Skeletal muscle cell (primary cell): Measurements from ENCODE around the gene MR1.
A peak's percentile ranks its signal among the peaks of the same experiment; 100 is the strongest.

Source experiments
- DNase-seq: peaks from one replicate; pipeline ENCODE4 v3.0.0-alpha.2; 2010; ENCODE audit warnings: low read depth
- H3K4me3 ChIP-seq: 2 replicates; pipeline ENCODE4 v1.5.1; 2011; ENCODE audit warnings: low read depth, mild to moderate bottlenecking, control low read depth, low read length, moderate library complexity

The MR1 gene

DNA sequence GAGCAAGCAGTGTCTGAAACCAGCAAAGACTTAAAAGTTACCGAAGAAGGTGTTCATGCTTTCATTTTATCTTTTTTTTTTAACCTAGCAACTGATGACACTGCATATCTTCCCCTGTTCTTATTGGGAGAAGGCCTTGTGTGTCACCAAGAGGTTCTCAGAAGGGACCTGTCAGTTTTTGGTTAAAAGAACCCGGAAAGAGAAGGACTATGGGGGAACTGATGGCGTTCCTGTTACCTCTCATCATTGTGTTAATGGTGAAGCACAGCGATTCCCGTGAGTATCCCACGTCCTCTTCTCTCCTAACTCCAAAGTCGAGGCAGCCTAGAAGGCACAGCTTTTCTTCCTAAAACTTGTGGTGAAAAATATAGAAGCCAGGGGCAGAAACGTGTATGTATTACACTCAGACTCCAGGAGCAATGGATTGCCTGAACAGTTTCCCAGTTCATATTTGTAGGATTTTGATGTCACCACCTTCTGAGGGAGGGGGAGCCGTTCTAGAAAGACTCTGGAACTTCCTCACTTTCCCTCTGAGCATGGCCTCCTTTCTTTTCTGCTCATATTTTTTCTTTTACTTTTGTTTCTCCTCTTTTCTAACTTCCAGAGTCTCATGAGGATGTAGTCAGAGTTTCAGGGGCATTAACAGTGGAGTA is at the start of gene MR1:
Gene MR1, plus strand, starts transcription at position 185 of the 653 bp plus-strand sequence. Its CDS starts 25 bp downstream, at position 210.
- H3K4me3 ChIP-seq = peak within 1 kb of the TSS; percentile 33
- DNase-seq = no peak

DNA sequence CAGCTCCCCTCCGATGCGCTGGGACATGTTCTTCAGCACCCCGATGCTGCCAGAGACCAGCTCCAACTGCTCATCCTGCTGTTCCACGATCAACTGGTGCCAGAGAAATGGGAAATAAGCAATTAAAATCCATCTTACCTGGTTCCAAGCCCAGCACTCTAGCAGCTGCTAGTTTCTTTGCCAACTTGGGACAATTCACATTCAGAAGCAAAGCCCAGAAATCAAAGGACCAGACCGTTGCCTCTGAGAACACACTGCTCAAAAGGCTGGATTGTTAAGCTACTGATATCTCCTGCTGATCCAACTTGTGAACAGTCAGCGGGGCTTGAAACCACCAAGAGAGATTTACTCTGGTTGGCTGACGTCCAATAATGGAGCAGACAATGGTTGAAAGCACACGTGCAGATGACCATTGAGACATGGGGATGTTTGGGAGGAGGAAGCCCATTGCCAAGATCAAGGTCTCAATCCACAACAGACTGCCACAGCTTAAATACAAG is 45.5 kb upstream of the MR1 start:
- H3K4me3 ChIP-seq = no peak overlapping the region
- no peak for DNase-seq

GRCh38 chr1:180994262-180994661 is 39.5 kb upstream of the MR1 start:
- no peak overlapping the region for H3K4me3 ChIP-seq
- DNase-seq = no peak

DNA sequence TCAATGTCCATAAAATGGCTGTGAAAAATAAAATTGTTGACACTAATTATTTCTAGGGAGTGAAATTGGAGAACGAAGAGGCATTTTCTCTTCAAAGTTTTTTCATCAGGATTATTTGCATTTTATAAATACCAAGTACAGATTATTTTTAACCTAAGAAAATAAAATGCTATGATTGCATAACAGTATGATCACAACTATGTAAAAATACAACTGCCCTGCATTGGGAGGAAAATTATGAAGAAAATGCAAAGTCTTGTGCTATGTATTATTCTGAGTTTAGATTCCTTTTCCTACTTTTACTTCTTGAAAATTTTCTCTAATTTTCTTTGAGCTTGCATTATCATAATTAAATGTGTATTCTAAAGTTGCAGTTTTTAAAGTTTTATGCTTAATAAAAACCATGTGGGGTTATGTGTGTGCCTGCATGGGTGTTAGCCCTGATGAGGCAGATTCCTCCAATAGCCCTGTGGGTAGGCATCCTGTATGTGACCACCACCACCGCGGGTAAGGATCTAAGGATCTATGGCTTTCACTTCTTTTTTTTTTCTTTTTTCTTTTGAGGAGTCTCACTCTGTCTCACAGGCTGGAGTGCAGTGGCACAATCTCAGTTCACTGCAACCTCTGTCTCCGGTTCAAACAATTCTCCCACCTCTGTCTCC is 35.8 kb upstream of the MR1 start:
- no peak for DNase-seq
- no peak overlapping the region for H3K4me3 ChIP-seq

GRCh38 chr1:181001091-181001780 is 32.5 kb upstream of the MR1 start:
- no peak for DNase-seq
- no peak overlapping the region for H3K4me3 ChIP-seq

GRCh38 chr1:181002582-181003172 is 31.1 kb upstream of the MR1 start:
- DNase-seq = no peak
- no peak overlapping the region for H3K4me3 ChIP-seq

GRCh38 chr1:181010789-181011188 is 23.0 kb upstream of the MR1 start:
- H3K4me3 ChIP-seq = no peak overlapping the region
- DNase-seq = no peak

DNA sequence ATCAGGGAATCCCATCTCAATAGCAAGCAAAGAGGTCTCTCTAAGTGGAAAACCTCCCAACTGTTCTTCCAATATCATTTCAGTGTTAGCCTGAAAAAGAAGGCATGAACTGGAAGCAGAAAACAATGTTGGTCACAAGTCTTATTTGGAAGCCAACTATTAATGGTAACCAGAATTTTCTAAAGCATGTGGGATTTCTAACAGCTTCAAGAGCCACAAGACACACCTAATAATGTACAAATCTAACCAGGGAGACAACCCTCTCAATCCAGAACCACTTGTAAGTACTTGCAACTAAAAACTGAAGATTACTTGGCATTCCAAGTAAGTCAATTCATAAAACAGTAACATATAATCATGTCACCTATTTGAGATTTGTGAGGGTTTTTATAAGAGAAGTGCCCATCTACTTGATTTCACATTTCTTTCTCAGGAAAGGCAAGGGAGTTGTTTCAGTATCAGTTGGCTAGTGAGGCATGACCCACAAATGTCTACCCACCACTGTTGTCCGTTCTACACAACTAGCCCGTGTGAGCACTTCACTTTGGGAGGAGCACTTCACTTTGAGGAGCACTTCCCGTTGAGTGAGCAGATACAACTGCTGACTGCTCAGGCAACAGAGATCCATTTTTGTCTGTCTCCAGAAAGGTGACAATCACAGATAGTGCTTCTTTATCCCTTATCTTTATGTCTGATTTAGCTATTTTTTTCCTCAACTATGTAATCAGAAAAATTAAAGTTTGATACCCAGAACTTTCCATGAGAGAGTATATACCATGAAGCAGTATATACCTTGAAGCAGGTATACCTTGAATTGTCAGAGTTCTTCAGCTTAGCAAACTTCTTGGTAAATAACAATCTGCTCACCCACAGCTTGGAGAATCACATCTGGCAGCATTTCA is 22.2 kb upstream of the MR1 start:
- H3K4me3 ChIP-seq = no peak overlapping the region
- DNase-seq = no peak

- no peak for DNase-seq
- no peak overlapping the region for H3K4me3 ChIP-seq
These were observed 21.5 kb upstream of the MR1 start for GRCh38 chr1:181012203-181012745.

- no peak overlapping the region for H3K4me3 ChIP-seq
- DNase-seq = no peak
These were observed 20.6 kb upstream of the MR1 start for GRCh38 chr1:181013144-181013543.

- no peak for DNase-seq
- H3K4me3 ChIP-seq = no peak overlapping the region
These were observed 19.1 kb upstream of the MR1 start for GRCh38 chr1:181014477-181015250.

DNA sequence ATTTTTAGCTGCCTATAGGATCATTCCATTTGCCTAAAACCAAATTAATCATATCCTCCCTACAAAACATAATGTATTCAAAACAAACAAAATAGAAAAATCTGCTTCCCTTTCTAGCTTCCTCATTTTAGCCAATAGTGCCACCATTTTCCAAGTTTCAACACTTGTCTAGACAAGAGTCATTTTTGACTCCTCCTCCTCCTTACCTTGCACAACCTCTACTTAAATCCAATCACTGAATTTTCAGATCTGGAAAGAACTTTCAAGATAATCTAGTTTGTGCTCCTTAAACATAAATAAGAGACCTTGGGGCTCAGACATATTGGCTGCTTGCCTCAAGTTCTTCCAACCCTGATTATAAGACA is 18.6 kb upstream of the MR1 start:
- no peak for DNase-seq
- H3K4me3 ChIP-seq = no peak overlapping the region

GRCh38 chr1:181016563-181016962 is 17.2 kb upstream of the MR1 start:
- H3K4me3 ChIP-seq = no peak overlapping the region
- no peak for DNase-seq

DNA sequence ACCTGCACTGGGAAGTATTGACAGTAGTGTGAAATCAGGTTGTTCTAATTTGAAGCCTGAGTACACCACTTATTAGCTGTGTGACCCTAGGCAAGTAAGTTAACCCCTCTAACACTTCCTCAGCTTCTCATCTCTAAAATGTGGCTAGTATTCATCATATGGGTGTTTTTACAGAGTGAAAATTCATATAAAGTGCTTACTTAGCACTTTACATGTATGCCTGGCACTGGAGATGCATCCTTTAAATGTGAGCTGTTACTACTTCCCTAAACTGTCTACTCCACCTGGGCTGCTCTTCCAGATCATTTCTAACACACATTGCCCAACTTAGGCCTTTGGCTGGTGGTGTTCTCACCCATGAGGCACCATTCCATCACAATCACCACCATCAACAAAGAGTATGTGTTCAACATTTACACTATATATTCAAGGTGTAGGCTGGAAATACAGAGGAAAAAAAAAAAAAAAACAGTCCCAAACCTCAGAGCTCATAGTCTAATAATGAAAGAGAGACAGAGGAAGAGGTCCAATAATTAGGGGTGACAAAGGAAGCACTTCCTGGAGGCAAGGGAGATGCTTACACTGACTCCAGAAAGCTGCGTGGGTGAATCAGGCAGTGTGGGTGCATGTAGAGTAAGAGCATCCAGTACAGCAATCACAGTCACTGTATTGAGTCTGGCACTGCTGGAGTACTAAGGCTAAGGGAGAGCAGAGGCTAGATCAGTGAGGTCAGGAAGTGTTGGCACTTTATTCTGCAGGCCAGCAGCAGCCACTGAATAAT is 14.7 kb upstream of the MR1 start:
- no peak overlapping the region for H3K4me3 ChIP-seq
- no peak for DNase-seq

- H3K4me3 ChIP-seq = peak overlapping the region; percentile 95
- DNase-seq = no peak
These were observed 12.6 kb upstream of the MR1 start for GRCh38 chr1:181021159-181021558.

GRCh38 chr1:181021811-181022434 is 11.9 kb upstream of the MR1 start:
- H3K4me3 ChIP-seq = peak overlapping the region; percentile 95
- peak; percentile 45 for DNase-seq
